Measurements from ENCODE around the gene RELCH.

The RELCH gene

DNA sequence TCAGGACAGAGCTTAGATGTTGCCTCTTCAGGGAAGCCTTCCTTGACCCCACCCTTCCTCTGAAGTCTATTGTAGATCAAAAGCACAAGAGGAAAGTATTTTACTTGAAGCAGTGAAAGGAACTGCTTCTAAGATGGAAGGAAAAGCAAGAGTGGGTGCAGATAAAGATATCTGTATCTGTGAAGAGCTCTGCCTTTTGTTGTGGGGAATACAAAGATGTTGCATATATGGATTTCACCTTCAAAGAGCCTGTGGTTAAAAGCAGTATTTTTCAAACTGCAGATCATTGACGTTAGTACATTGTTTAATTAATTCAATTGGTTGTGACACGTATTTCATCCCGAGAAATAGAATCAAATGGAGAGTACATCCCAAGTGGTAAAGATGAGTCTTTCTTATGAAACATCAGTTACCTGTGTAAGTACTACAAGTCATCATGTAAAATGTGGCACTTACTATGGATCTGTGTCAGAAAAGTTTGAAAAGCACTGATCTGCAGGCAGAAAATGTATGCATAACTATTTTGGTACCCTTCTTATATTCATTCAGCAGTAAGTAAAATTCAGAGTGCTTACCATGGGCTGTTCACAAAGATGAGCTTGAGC is 113.4 kb downstream of the RELCH start:
- TF ChIP-seq, protein P1, sequence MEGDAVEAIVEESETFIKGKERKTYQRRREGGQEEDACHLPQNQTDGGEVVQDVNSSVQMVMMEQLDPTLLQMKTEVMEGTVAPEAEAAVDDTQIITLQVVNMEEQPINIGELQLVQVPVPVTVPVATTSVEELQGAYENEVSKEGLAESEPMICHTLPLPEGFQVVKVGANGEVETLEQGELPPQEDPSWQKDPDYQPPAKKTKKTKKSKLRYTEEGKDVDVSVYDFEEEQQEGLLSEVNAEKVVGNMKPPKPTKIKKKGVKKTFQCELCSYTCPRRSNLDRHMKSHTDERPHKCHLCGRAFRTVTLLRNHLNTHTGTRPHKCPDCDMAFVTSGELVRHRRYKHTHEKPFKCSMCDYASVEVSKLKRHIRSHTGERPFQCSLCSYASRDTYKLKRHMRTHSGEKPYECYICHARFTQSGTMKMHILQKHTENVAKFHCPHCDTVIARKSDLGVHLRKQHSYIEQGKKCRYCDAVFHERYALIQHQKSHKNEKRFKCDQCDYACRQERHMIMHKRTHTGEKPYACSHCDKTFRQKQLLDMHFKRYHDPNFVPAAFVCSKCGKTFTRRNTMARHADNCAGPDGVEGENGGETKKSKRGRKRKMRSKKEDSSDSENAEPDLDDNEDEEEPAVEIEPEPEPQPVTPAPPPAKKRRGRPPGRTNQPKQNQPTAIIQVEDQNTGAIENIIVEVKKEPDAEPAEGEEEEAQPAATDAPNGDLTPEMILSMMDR (IDR thresholded peaks at IDR 0.05; ENCODE audit: low read depth, low read length) = no peak
- Histone ChIP-seq H3K9me3 (no peaks in the 10 kb centered on the region), H3K27me3 (no peaks in the 10 kb centered on the region), H3K4me3 (ENCODE audit: low read depth, low read length) (no peak overlapping the region), H3K36me3 (no peaks in the 10 kb centered on the region), H3K4me1 (no peaks in the 10 kb centered on the region)
- no peak for DNase-seq

DNA sequence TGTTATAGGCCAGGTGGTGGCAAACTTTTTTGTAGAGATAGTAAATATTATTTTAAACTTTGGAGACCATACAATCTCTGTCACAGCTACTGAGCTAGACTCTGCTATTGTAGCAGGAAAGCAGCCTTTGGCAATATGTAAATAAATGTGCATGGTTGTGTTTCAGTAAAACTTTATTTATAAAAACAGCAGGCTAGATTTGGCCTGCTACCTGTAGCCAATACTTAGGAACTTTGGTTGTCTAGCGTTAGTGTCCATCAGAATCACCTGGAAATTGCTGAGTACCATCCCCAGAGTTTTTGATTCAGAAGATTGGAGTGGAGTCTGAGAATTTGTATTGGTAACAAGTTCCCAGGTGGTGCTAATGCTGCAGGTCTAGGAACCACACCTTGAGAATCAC is 114.3 kb downstream of the RELCH start:
- DNase-seq = no peak
- H3K4me3 ChIP-seq (ENCODE audit: low read depth, low read length) = no peak overlapping the region
- H3K27me3 ChIP-seq = no peaks in the 10 kb centered on the region
- no peaks in the 10 kb centered on the region for H3K4me1 ChIP-seq
- H3K9me3 ChIP-seq = no peaks in the 10 kb centered on the region
- no peaks in the 10 kb centered on the region for H3K36me3 ChIP-seq
- TF ChIP-seq, protein P1 (IDR thresholded peaks at IDR 0.05; ENCODE audit: low read depth, low read length) = no peak

- no peak for DNase-seq
- H3K4me1 ChIP-seq = no peaks in the 10 kb centered on the region
- H3K4me3 ChIP-seq (ENCODE audit: low read depth, low read length) = no peak overlapping the region
- H3K36me3 ChIP-seq = no peaks in the 10 kb centered on the region
- no peaks in the 10 kb centered on the region for H3K9me3 ChIP-seq
- TF ChIP-seq, protein P1 (IDR thresholded peaks at IDR 0.05; ENCODE audit: low read depth, low read length) = no peak
- H3K27me3 ChIP-seq = no peaks in the 10 kb centered on the region
These were observed 125.8 kb downstream of the RELCH start for GRCh38 chr18:62312851-62313250.

GRCh38 chr18:62318228-62319180 is 131.4 kb downstream of the RELCH start:
- Histone ChIP-seq H3K36me3 (no peaks in the 10 kb centered on the region), H3K9me3 (no peaks in the 10 kb centered on the region), H3K4me3 (ENCODE audit: low read depth, low read length) (no peak overlapping the region), H3K27me3 (peaks cover 5% of the 10 kb centered on the region; the same call in 1 of the 2 replicates), H3K4me1 (no peaks in the 10 kb centered on the region)
- no peak for DNase-seq
- TF ChIP-seq, protein P1 (IDR thresholded peaks at IDR 0.05; ENCODE audit: low read depth, low read length) = no peak

- Histone ChIP-seq H3K4me1 (no peaks in the 10 kb centered on the region), H3K36me3 (no peaks in the 10 kb centered on the region), H3K9me3 (no peaks in the 10 kb centered on the region), H3K27me3 (peaks cover 14% of the 10 kb centered on the region), H3K4me3 (ENCODE audit: low read depth, low read length) (no peak overlapping the region)
- DNase-seq = no peak
- TF ChIP-seq, protein P1 (IDR thresholded peaks at IDR 0.05; ENCODE audit: low read depth, low read length) = no peak
These were observed 134.1 kb downstream of the RELCH start for GRCh38 chr18:62321201-62321600.

Measured in BE2C (cell line).